WTC11 (cell line): Measurements from ENCODE around the gene KRTAP2-1. TPM values are rescaled to one million over a fixed set of nuclear protein-coding genes. Genes with fewer than 3 reads are reported as not detected.

Experiments used
- ATAC-seq: fragments of 200-7000 bp; cut with Tn5 transposase; 2 replicates; pipeline ENCODE4 v1.10.0; 2021; ENCODE audit warnings: mild to moderate bottlenecking, moderate library complexity
- CTCF ChIA-PET: fragments of 300-600 bp; sonication (Branson Sonifier 250); formaldehyde crosslinking; loops from one replicate; lab custom pipeline; 2021; ENCODE audit warnings: antibody characterized with exemption; lab: Charles Lee
- POLR2A ChIA-PET: fragments of 350-600 bp; sonication (Branson Sonifier 250); formaldehyde crosslinking; loops from one replicate; lab custom pipeline; 2021; ENCODE audit warnings: antibody characterized with exemption; lab: Charles Lee
- DNase-seq: peaks from one replicate; pipeline ENCODE4 v3.0.0; 2021; ENCODE audit warnings: low spot score
- H3K27ac Mint-ChIP-seq: 2 replicates; pipeline ENCODE4 v1.8.0; 2021; ENCODE audit warnings: mixed read lengths
- H3K27me3 Mint-ChIP-seq: 2 replicates; pipeline ENCODE4 v1.8.0; 2021; ENCODE audit warnings: low read depth, mild to moderate bottlenecking, moderate library complexity, mixed read lengths
- H3K36me3 Mint-ChIP-seq: 2 replicates; pipeline ENCODE4 v1.8.0; 2021; ENCODE audit warnings: mixed read lengths
- H3K4me1 Mint-ChIP-seq: 2 replicates; pipeline ENCODE4 v1.8.0; 2022; ENCODE audit warnings: mixed read lengths
- H3K4me3 Mint-ChIP-seq: 2 replicates; pipeline ENCODE4 v1.8.0; 2021; ENCODE audit warnings: mild to moderate bottlenecking, moderate library complexity, mixed read lengths
- H3K9me3 Mint-ChIP-seq: 2 replicates; pipeline ENCODE4 v1.8.0; 2021; ENCODE audit warnings: mixed read lengths
- CREM ChIP-seq: sonication (generic); formaldehyde crosslinking; IDR thresholded peaks from 2 replicates; pipeline ENCODE4 v1.8.1; 2022; ENCODE audit warnings: mild to moderate bottlenecking, missing genetic modification reagents, moderate library complexity
- EMX1 ChIP-seq: fragments of 250-450 bp; sonication (Bioruptor Pico); IDR thresholded peaks from 2 replicates; pipeline ENCODE4 v1.8.0; 2021; ENCODE audit warnings: mild to moderate bottlenecking
- FOXJ3 ChIP-seq: sonication (generic); formaldehyde crosslinking; IDR thresholded peaks from 2 replicates; pipeline ENCODE4 v1.9.0; 2021; ENCODE audit warnings: missing genetic modification reagents, mild to moderate bottlenecking, borderline replicate concordance
- GABPB1 ChIP-seq: sonication (generic); formaldehyde crosslinking; IDR thresholded peaks from 2 replicates; pipeline ENCODE4 v1.8.1; 2023; ENCODE audit warnings: mild to moderate bottlenecking, missing genetic modification reagents
- NFATC4 ChIP-seq: fragments of 250-450 bp; sonication (Bioruptor Pico); IDR thresholded peaks from 2 replicates; pipeline ENCODE4 v1.9.0; 2021; ENCODE audit warnings: mild to moderate bottlenecking
- PRRX2 ChIP-seq: fragments of 250-450 bp; sonication (Bioruptor Pico); IDR thresholded peaks from 2 replicates; pipeline ENCODE4 v1.8.0; 2021; ENCODE audit warnings: mild to moderate bottlenecking
- SP1 ChIP-seq: sonication (generic); formaldehyde crosslinking; conservative IDR thresholded peaks from 2 replicates; pipeline ENCODE4 v1.8.1; 2022; ENCODE audit warnings: missing genetic modification reagents
- TEAD1 ChIP-seq: sonication (generic); formaldehyde crosslinking; IDR thresholded peaks from 2 replicates; pipeline ENCODE4 v1.8.0; 2022; ENCODE audit warnings: mild to moderate bottlenecking, missing genetic modification reagents
- ZBTB21 ChIP-seq: sonication (generic); formaldehyde crosslinking; IDR thresholded peaks from 2 replicates; pipeline ENCODE4 v1.8.1; 2023; ENCODE audit warnings: mild to moderate bottlenecking, missing genetic modification reagents, borderline replicate concordance
- ZNF121 ChIP-seq: sonication (generic); formaldehyde crosslinking; IDR thresholded peaks from 2 replicates; pipeline ENCODE4 v1.8.0; 2023; ENCODE audit warnings: missing genetic modification reagents
- ZNF263 ChIP-seq: sonication (generic); formaldehyde crosslinking; IDR thresholded peaks from 2 replicates; pipeline ENCODE4 v1.8.1; 2022; ENCODE audit warnings: low read depth, mild to moderate bottlenecking, moderate library complexity, missing genetic modification reagents
- ZNF416 ChIP-seq: fragments of 250-450 bp; sonication (Bioruptor Pico); IDR thresholded peaks from 2 replicates; pipeline ENCODE4 v1.9.0; 2021; ENCODE audit warnings: mild to moderate bottlenecking, inconsistent platforms
- total RNA-seq: library from RNA; stranded (reverse); gene quantifications from 3 replicates; pipeline ENCODE4 v1.2.3, GENCODE V29; 2021
- TF ChIP-seq, protein P1 (sequence below): sonication (generic); formaldehyde crosslinking; IDR thresholded peaks from 2 replicates; pipeline ENCODE4 v1.8.1; 2023; ENCODE audit warnings: mild to moderate bottlenecking, missing genetic modification reagents
- TF ChIP-seq, protein P2 (sequence below): fragments of 250-450 bp; sonication (Bioruptor Pico); IDR thresholded peaks from 2 replicates; pipeline ENCODE4 v1.9.0; 2021; ENCODE audit warnings: mild to moderate bottlenecking
- TF ChIP-seq, protein P3 (sequence below): sonication (generic); formaldehyde crosslinking; IDR thresholded peaks from 2 replicates; pipeline ENCODE4 v1.8.1; 2022; ENCODE audit warnings: missing genetic modification reagents, borderline replicate concordance
- TF ChIP-seq, protein P4 (sequence below): sonication (generic); formaldehyde crosslinking; IDR thresholded peaks from 2 replicates; pipeline ENCODE4 v1.8.0; 2023; ENCODE audit warnings: missing genetic modification reagents
- TF ChIP-seq, protein P5 (sequence below): fragments of 250-450 bp; sonication (Bioruptor Pico); conservative IDR thresholded peaks from 2 replicates; pipeline ENCODE4 v1.9.0; 2021; ENCODE audit warnings: mild to moderate bottlenecking
- TF ChIP-seq, protein P6 (sequence below): sonication (generic); formaldehyde crosslinking; conservative IDR thresholded peaks from 2 replicates; pipeline ENCODE4 v1.8.1; 2023; ENCODE audit warnings: mild to moderate bottlenecking, low read depth, missing genetic modification reagents, moderate library complexity
- TF ChIP-seq, protein P7 (sequence below): fragments of 250-450 bp; sonication (Bioruptor Pico); IDR thresholded peaks from 2 replicates; pipeline ENCODE4 v1.8.0; 2021; ENCODE audit warnings: mild to moderate bottlenecking
- TF ChIP-seq, protein P8 (sequence below): sonication (generic); formaldehyde crosslinking; IDR thresholded peaks from 2 replicates; pipeline ENCODE4 v1.8.1; 2022; ENCODE audit warnings: mild to moderate bottlenecking, moderate library complexity, missing genetic modification reagents

KRTAP2-1 gene
- total RNA-seq, 1 experiment from 2014 or later, result not detected

DNA sequence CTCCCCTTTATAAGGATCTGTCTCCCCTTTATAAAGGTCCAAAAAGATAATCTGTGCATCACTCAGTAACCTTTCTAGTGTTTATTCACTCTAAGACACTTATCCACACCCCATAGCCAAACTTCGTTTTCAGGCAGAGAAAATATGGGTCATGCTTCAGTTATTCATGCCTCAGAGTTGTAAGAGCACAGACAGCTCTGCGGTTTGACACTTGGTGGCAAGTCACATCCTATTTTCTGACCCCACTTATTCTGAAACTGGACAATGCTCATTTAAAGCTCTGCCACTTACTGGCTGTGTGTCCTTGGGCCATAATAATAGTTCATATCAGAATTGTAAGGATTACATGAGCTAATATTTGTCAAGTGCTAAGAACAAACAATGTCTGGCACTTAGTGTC, 2.0 kb upstream of the KRTAP2-1 start:
- Mint-ChIP-seq H3K27me3 (no peaks in the 10 kb centered on the region; the same call in 1 of the 2 replicates), H3K36me3 (no peaks in the 10 kb centered on the region), H3K27ac (no peak overlapping the region), H3K9me3 (peaks cover 2% of the 10 kb centered on the region; the same call in 1 of the 2 replicates), H3K4me1 (peaks cover 24% of the 10 kb centered on the region), H3K4me3 (no peak overlapping the region)
- no peak for ATAC-seq
- POLR2A ChIA-PET, result no interaction called here
- CTCF ChIA-PET, result interaction anchor here (0.6 kb wide), 1 partner anchor 419 kb away, joined by 4 read pairs; no protein-coding TSS in a partner anchor
- DNase-seq, result no peak
- TF ChIP-seq, protein P1, sequence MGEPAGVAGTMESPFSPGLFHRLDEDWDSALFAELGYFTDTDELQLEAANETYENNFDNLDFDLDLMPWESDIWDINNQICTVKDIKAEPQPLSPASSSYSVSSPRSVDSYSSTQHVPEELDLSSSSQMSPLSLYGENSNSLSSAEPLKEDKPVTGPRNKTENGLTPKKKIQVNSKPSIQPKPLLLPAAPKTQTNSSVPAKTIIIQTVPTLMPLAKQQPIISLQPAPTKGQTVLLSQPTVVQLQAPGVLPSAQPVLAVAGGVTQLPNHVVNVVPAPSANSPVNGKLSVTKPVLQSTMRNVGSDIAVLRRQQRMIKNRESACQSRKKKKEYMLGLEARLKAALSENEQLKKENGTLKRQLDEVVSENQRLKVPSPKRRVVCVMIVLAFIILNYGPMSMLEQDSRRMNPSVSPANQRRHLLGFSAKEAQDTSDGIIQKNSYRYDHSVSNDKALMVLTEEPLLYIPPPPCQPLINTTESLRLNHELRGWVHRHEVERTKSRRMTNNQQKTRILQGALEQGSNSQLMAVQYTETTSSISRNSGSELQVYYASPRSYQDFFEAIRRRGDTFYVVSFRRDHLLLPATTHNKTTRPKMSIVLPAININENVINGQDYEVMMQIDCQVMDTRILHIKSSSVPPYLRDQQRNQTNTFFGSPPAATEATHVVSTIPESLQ, result no peak
- no peak for TF ChIP-seq NFATC4 (CRISPR knock-in tag)
- no peak for TF ChIP-seq ZNF121 (CRISPR knock-in tag)
- TF ChIP-seq, protein P2, sequence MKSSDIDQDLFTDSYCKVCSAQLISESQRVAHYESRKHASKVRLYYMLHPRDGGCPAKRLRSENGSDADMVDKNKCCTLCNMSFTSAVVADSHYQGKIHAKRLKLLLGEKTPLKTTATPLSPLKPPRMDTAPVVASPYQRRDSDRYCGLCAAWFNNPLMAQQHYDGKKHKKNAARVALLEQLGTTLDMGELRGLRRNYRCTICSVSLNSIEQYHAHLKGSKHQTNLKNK (CRISPR knock-in tag), result no peak

DNA sequence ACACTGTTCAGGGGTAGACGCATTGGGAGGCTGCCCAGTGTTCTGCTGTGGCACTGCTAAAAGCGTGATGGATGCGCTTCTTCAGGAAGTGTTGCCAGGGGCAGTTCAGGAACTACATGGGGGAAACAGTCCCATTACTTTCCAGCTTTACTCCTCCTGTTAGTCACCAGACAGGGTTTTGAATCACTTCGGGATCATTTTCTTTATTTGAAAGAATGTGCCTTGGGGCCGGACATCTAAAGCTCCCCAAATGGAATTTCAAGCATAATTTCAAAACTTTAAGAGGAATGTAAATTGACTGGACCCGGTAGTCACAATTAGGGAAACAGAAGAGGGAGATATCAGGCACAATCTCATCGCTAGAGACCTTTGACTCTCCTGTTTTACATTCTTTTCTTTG, 1.3 kb upstream of the KRTAP2-1 start:
- H3K9me3 Mint-ChIP-seq, result peaks cover 5% of the 10 kb centered on the region
- ChIA-PET POLR2A (no interaction called here), CTCF (interaction anchor here (0.6 kb wide), 1 partner anchor 420 kb away, joined by 4 read pairs; no protein-coding TSS in a partner anchor)
- no peaks in the 10 kb centered on the region for H3K36me3 Mint-ChIP-seq
- ATAC-seq (no peak), DNase-seq (no peak)
- no peaks in the 10 kb centered on the region; the same call in 1 of the 2 replicates for H3K27me3 Mint-ChIP-seq
- H3K27ac Mint-ChIP-seq, result no peak overlapping the region; the same call in 1 of the 2 replicates
- peaks cover 24% of the 10 kb centered on the region for H3K4me1 Mint-ChIP-seq
- H3K4me3 Mint-ChIP-seq, result no peak overlapping the region
- TF ChIP-seq, protein P3, sequence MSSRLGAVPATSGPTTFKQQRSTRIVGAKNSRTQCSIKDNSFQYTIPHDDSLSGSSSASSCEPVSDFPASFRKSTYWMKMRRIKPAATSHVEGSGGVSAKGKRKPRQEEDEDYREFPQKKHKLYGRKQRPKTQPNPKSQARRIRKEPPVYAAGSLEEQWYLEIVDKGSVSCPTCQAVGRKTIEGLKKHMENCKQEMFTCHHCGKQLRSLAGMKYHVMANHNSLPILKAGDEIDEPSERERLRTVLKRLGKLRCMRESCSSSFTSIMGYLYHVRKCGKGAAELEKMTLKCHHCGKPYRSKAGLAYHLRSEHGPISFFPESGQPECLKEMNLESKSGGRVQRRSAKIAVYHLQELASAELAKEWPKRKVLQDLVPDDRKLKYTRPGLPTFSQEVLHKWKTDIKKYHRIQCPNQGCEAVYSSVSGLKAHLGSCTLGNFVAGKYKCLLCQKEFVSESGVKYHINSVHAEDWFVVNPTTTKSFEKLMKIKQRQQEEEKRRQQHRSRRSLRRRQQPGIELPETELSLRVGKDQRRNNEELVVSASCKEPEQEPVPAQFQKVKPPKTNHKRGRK, result no peak
- no peak for TF ChIP-seq ZNF416
- TF ChIP-seq GABPB1, result no peak
- TF ChIP-seq EMX1 (CRISPR knock-in tag), result no peak
- TF ChIP-seq, protein P4, sequence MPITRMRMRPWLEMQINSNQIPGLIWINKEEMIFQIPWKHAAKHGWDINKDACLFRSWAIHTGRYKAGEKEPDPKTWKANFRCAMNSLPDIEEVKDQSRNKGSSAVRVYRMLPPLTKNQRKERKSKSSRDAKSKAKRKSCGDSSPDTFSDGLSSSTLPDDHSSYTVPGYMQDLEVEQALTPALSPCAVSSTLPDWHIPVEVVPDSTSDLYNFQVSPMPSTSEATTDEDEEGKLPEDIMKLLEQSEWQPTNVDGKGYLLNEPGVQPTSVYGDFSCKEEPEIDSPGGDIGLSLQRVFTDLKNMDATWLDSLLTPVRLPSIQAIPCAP (CRISPR knock-in tag), result no peak
- no peak for TF ChIP-seq CREM (CRISPR knock-in tag)
- TF ChIP-seq ZNF121 (CRISPR knock-in tag), result no peak
- no peak for TF ChIP-seq SP1 (CRISPR knock-in tag)
- TF ChIP-seq ZBTB21 (CRISPR knock-in tag), result no peak
- no peak for TF ChIP-seq PRRX2
- TF ChIP-seq FOXJ3 (CRISPR knock-in tag), result no peak
- no peak for TF ChIP-seq ZNF263 (CRISPR knock-in tag)
- TF ChIP-seq, protein P5, sequence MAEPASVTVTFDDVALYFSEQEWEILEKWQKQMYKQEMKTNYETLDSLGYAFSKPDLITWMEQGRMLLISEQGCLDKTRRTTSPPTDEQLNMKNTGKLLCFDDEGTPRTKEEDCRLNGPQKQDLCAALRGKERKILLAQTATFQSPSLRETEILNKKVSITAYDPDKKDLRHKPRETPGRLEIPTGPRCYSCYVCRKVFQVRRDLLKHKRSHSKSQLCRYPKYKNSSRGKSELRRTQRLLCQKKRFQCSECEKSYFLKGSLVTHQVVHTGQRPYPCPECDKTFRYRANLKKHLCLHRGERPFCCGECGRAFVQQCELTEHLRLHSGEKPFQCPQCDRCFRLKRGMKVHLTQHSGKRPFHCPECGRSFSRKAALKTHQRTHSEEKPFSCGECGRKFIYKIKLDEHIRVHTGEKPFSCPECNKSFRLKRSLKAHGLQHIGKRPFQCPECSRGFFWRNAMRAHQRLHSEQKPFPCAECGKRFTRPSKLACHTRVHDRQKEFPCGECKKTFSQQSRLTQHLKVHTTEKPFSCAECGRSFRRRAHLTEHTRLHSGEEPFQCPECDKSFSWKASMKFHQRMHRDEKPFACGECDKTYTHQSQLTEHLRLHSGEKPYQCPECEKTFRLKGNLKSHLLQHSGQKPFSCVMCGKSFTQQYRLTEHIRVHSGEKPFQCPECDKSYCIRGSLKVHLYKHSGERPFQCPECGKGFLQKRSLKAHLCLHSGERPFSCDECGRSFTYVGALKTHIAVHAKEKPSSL (CRISPR knock-in tag), result no peak
- TF ChIP-seq, protein P6, sequence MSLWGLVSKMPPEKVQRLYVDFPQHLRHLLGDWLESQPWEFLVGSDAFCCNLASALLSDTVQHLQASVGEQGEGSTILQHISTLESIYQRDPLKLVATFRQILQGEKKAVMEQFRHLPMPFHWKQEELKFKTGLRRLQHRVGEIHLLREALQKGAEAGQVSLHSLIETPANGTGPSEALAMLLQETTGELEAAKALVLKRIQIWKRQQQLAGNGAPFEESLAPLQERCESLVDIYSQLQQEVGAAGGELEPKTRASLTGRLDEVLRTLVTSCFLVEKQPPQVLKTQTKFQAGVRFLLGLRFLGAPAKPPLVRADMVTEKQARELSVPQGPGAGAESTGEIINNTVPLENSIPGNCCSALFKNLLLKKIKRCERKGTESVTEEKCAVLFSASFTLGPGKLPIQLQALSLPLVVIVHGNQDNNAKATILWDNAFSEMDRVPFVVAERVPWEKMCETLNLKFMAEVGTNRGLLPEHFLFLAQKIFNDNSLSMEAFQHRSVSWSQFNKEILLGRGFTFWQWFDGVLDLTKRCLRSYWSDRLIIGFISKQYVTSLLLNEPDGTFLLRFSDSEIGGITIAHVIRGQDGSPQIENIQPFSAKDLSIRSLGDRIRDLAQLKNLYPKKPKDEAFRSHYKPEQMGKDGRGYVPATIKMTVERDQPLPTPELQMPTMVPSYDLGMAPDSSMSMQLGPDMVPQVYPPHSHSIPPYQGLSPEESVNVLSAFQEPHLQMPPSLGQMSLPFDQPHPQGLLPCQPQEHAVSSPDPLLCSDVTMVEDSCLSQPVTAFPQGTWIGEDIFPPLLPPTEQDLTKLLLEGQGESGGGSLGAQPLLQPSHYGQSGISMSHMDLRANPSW, result no peak
- TF ChIP-seq, protein P7, sequence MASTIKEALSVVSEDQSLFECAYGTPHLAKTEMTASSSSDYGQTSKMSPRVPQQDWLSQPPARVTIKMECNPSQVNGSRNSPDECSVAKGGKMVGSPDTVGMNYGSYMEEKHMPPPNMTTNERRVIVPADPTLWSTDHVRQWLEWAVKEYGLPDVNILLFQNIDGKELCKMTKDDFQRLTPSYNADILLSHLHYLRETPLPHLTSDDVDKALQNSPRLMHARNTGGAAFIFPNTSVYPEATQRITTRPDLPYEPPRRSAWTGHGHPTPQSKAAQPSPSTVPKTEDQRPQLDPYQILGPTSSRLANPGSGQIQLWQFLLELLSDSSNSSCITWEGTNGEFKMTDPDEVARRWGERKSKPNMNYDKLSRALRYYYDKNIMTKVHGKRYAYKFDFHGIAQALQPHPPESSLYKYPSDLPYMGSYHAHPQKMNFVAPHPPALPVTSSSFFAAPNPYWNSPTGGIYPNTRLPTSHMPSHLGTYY (CRISPR knock-in tag), result no peak
- TF ChIP-seq, protein P8, sequence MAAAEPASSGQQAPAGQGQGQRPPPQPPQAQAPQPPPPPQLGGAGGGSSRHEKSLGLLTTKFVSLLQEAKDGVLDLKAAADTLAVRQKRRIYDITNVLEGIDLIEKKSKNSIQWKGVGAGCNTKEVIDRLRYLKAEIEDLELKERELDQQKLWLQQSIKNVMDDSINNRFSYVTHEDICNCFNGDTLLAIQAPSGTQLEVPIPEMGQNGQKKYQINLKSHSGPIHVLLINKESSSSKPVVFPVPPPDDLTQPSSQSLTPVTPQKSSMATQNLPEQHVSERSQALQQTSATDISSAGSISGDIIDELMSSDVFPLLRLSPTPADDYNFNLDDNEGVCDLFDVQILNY (CRISPR knock-in tag), result no peak
- no peak for TF ChIP-seq TEAD1 (CRISPR knock-in tag)
